Activated CD4-positive, alpha-beta T cell treated with anti-CD3 and anti-CD28 coated beads, Interleukin-2, amount 50 U/mL, for 16 hours (primary cell): ENCODE measurements around the gene DUOXA1.

Experiments
- DNase-seq: peaks from one replicate; pipeline ENCODE4 v3.0.0-alpha.2; 2020

Gene DUOXA1

DNA sequence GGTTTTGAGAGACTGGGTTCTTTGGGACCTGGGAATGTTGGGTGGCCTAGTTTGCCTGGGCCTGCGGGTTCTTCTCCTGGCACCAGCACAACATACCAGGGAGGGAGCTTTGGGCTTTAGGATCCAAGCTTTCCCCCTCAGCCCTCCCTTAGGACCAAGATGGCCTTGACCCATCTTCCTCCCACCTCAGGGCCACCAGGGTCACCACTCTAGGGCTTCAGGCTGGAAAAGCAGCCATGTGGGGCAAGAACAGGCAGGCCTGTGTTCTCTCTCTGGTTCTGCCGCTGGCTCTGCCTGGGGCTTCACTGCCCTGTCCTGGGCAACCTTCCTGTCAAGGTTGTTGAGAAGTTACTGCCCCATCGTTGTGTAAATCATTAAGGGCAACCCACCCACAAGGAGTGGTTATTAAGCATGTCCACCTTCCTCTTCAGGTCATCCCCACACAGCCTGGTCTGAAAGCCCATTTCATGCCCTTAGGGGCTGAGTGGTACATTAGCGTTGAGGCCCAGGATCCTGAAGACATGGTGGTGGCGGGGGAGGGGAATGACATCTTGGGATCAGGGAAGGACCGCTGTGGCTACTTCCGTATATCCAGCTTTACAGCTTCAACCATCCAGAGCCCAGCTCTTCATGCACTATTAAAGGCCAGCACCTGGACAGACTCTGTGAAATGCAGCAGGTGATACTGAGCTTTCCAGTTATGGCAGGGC is 767 bp upstream of the DUOXA1 start:
- no peak for DNase-seq

DNA sequence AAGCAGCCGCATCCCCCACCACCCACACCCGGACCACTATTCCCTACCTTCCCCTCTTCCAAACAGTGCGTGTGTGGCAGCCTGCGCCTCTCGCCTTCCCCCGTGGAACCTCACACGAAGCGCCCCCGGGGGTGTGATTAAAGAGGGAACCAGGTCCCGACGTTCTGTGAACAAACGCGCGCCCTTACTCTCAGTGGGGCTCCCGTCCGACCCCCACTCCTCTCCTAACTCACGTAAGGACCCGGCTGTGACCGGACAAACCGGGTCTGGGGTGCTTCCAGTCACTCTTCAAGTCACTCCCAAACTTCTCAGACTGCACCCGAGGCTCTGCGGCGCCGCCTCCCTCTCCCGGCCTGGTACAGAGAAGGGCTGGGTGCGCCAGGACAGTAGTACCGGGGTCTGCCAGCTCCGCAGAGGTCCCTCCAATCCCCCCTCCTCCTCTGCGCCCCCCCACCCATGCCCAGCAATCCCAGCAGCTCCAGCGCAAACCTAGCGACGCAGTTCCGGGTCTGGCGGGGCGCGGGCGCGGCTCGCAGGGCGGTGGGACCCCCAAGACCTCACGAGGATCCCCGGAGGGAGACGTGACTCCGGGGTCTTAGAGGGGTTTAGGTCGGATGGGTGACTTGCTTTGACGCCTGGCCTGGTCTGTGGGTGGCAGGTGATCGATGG is 574 bp downstream of the DUOXA1 start:
- no peak for DNase-seq

DNA sequence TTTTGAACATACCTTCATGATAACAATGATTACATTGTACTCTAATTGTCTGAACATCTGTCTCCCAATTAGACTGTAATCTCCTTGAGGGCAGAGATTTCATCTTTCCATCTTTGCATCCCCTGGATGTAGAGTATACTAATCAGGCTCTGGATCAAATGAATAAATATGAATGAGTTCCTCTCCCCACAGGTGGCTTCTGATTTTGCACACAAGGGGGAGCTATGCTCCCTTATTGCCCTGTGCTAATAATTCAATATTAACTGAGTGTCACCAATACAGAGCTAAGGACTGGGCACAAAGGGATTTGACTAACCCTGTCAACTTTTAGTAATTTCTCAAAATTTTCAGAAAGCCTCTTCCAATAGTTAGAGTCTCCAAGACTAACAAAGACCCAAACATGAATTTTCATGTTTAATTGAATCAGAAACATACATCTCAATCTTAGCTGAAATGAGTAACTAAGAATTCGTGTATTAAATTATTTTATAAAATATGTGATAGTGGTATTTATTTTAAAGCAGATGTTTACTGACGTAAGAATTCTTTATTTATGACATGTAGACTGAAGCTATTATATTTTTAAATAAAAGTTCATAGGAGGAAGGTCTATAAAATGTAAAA is 3.0 kb downstream of the DUOXA1 start:
- no peak for DNase-seq

DNA sequence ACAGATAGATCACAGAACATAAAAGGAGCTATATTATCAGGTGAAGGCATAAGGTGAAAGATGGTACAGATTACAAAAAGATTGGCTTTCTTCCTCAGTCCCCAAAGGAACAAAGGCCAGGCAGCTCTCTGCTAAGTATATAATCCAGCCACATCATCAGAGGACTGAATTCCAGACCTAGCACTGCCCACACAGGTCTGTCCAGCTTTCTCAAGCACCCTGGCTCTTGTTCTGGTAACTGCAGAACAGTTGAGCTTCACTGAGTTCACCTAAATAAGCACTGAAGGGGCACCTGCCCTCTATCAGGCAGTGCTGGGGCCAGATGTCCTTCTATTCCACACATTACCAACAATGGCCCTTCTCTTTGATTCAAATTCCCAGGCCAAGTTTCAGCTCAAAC is 6.3 kb downstream of the DUOXA1 start:
- DNase-seq: no peak

DNA sequence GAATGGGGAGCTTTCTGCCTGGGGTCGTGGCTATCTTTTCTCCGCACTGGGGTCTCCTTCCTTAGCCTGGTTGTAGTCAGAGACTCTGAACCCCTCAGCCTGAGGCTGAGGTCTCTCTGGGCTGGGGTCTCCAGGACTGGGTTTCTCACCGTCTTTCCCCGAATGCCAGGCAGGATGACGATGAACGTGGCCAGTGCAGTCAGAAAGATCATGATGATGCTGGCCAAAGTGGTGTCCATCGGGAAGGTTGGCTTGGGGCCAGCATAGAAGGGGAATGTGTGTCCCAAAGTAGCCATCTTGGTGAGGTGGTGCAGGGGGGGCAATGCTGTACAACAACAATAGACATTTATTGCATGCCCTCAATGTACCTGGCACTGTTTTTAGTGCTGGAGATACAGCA is 7.0 kb downstream of the DUOXA1 start:
- no peak for DNase-seq

DNA sequence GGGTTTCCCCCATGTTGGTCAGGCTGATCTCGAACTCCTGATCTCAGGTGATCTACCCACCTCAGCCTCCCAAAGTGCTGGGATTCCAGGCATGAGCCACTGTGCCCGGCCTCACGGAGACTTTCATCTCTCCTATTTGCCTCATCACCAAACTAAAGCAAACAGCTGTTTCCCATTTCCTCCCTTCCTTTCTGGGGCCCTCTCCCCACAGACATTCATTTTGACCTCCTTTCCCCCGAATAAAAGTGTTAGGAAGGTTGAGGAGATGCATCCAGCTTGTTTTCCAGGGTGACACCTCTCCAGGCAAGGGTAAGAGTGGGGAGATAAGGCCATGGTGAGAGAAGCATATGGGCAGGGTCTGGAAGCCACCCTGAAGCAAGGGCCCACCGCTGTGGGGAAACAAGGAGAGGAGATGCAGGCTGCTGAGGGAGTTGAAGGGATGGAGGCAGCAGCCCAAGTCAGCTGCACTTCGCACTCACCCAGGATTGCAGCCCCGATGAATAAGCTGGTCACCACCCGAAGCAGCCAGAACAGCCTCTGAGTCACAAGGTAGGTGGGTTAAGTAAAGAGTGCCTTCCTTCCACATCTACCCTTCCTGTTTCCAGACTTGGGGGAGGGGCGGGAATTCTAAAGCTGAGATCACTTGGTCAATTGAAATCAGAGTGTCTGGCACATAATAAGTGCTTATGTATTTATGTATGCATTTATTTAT is 7.8 kb downstream of the DUOXA1 start:
- no peak for DNase-seq

DNA sequence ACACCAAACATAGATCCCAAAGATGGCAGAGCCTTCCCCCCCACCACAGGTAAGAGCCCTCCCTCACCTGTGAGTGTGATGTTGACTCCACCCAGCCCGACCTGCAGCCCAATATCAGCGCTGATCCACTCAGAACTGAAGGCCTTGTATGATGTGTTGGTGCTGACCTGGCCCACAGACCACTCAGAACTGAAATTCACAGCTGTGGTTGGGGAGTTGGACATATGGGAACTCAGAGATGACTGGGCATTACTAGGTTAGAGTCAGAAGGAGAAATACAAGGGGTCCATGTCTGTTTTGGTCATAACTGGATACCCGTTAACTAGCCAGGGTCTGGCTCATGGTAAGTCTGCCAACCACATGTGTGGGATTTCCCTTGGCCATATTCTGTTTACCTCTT is 8.7 kb downstream of the DUOXA1 start:
- no peak for DNase-seq

DNA sequence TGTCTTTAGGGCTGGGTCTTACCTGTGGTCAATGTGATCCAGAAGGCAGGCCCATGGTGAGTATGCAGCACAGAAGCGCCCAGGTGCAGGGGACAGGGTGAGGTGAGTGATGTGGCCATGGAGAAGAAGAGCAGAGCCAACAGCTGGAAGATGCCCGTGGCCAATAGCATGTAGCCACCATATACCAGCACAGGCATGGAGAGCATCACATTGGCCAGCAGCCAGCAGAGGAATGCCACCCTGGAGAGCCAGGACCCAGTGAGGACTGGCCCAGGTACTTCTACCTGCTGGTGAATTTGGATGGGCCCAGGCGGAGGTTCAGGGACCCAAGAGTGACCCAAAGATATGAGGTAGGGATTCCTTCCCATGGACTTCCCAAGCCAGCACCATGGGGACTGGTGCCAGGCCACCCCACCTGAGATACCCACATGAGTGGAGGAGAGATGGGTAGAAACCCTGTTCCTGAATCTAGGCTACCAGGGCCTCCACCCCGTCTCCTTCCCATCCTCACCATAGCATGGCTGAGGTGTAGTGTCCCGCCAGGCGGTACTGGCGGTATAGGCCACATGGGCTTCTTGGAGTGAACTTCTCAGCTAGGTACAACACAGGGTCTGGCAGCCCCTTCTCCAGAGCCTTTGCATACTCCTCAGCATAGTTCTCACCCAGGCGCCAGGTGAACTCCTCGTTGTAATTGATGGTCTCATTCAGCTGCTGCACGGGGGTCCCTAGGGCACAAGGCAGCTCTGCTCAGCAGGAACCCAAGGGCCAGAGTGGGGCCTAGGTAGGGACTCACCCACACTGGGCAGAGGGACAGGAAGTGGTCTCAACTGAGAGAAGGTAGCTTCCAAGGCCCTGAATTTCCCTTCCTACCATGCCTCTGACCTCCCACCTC is 9.4 kb downstream of the DUOXA1 start:
- no peak for DNase-seq

DNA sequence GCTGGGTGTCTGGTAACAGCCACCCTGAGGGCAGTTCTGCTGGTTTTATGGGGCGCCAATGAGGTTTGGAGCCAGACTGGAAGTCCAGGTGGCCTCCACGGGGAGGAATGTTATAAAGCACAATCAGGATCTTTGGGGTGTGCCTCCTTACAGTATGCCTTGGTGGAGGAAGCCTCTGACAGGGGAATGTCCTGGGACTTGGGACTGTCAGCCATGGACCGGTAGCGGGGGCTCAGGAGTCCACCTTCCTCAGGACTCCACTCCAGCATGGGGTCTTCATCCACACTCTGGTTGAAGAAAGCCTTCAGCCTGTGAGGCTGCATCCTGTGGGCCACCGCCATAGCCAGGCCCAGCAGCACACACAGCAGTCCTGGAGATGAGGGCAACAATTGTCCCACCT is 10.7 kb downstream of the DUOXA1 start:
- DNase-seq: no peak

DNA sequence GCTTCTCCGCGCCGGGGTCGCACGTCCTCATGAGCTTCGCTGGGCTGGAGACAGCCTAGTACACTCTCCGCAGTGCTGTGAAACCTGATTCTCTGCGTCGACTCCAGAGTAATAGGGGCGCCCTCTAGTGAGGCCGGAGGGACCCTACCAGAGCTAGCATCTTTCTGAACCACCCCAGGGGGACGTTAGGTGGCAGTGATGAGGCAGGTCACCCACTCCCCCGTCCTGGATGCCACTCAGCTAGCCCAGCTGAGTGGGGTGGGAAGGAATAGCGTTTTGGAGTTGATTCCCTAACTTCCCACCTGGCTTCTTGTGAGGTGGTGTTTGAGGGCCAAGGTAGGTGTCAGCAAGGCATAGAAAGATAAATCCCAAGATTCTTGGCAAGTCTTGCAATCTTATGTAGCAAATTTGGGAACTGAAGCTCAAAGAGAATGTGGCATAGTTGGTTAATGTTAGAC is 11.5 kb downstream of the DUOXA1 start:
- peak; percentile 90 for DNase-seq

DNA sequence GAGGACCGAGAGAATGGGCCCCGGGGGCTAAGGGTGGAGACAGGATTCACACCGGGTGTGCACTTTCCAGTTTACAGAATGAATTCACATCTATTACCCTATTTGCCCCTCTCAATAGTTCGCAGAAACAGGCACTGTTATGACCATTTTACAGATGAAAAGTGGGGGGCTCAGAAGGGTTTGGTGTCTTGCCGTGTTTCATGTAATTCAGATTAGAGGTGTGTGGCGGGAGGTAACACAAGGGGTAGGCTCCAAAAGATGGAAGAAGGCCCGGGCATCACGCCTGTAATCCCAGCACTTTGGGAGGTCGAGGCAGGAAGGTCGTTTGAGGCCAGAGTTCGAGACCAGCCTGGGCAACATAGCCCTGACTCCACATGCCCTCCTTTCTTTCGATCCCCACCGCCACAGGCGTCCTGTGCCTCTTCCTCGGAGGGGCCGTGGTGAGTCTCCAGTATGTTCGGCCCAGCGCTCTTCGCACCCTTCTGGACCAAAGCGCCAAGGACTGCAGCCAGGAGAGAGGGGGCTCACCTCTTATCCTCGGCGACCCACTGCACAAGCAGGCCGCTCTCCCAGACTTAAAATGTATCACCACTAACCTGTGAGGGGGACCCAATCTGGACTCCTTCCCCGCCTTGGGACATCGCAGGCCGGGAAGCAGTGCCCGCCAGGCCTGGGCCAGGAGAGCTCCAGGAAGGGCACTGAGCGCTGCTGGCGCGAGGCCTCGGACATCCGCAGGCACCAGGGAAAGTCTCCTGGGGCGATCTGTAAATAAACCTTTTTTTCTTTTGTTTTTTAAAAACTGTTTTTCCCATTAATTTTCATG is 12.2 kb downstream of the DUOXA1 start:
- no peak for DNase-seq

DNA sequence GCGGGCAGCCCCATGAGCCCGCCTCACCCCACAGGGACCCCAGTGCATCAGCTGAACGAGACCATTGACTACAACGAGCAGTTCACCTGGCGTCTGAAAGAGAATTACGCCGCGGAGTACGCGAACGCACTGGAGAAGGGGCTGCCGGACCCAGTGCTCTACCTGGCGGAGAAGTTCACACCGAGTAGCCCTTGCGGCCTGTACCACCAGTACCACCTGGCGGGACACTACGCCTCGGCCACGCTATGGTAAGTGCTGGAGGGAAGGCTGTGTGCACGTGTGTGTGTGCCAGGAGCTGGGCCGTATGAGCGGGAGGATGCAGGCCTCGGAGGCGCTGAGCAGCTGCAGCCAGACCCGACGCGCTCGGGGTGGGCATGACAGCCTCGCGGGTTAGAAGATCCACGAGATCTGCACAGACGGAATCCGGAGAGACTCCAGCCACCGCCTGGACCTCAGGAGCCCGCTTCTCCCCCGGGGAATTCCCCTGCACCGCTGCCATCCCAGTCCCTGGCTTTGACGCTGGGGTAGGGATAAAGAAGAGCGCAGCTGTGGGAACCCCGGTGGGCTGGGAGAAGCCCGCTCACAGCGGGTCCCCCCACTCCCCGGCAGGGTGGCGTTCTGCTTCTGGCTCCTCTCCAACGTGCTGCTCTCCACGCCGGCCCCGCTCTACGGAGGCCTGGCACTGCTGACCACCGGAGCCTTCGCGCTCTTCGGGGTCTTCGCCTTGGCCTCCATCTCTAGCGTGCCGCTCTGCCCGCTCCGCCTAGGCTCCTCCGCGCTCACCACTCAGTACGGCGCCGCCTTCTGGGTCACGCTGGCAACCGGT is 13.0 kb downstream of the DUOXA1 start:
- no peak for DNase-seq

DNA sequence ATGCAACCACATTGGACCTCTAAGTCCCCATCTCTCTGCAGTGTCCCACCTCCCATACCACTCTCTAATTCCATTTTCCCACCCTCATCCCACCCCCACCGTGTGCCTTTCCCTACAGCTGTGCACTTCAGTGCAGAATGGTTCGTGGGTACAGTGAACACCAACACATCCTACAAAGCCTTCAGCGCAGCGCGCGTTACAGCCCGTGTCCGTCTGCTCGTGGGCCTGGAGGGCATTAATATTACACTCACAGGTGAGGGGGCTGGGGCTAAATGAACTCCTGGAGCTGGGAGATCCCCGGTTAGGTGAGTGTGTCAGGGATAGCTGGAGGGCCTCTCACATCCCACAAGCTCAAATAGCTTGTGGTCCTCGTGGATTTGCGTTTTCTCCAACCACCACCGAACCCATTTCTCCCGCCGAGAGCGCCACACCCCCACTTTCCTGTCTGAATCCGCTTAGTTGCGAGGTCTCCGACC is 13.6 kb downstream of the DUOXA1 start:
- no peak for DNase-seq

DNA sequence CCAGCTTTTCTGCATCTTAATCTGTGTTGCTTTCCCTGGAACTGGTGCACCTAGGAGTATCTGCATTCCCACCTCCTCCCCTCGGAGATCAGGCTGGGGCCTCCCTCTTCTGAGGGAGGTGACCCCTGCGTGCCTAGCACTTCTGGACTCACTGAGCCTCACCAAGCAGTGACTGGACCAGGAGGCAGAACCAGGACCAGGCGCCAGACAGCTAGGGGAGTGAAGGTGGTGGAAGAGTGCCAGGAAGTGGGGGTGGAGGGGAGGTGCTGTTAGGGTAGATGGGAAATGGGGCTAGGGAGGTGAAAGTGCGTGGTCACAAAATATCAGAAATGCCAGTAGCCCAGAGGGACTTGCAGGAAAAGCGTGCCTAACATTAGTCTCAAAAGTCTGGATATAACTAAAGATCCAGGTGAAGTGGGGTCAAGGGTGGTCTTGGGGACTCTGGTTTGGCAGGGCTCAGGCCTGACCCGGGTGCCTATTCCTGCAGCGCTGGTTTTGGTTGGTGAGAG is 14.3 kb downstream of the DUOXA1 start:
- DNase-seq: no peak

DNA sequence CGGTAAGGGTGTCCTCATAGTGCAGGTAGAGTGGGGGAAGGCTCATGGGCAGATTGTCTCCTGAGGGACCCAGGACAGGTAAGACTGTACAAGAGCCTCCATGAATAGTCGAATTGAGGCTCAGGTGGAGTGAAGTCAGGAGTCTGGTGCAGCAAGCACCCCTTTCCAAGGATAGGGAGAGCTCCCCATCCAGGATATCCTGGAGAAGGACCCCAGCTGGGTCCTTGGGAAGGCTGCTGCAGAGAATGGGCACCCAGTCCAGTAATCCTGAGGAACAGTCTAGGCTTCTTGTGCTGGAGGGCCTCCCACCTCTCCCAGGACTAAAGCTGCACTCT is 15.0 kb downstream of the DUOXA1 start:
- DNase-seq: no peak

DNA sequence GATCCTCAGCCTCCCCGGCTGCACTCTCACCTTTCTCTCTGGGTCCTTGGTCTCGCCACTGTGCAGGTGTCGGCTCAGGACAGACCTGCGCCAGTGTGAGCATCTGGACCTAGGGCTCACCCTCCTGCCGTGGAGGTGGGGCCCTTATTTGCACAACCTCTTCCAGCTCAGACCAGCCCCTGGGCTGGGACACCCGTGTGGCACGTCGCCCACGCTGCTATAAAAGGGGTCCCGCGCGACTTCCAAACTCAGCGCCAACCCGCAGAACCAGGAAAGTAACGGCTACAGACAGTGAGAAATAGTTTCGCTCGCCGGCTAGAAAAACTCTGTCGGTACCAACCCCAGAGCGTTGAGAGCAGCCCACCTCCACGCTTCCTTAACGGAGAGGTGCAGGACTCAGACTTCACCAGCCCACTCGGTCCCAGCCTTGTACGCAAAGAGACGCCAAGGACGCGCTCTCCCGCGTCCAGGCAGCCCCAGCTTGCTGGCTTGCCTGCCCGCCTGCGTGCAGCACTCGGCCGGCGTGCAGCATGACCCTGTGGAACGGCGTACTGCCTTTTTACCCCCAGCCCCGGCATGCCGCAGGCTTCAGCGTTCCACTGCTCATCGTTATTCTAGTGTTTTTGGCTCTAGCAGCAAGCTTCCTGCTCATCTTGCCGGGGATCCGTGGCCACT is 15.5 kb downstream of the DUOXA1 start, which contains the start of the genes DUOX2 and DUOXA2:
Gene DUOX2, minus strand, starts transcription at position 97 of the 675 bp plus-strand sequence. CDS start 761 bp downstream, outside the sequence.
Gene DUOXA2, plus strand, starts transcription at position 251 of the 675 bp plus-strand sequence. Its CDS starts 280 bp downstream, at position 531.
- no peak for DNase-seq

DNA sequence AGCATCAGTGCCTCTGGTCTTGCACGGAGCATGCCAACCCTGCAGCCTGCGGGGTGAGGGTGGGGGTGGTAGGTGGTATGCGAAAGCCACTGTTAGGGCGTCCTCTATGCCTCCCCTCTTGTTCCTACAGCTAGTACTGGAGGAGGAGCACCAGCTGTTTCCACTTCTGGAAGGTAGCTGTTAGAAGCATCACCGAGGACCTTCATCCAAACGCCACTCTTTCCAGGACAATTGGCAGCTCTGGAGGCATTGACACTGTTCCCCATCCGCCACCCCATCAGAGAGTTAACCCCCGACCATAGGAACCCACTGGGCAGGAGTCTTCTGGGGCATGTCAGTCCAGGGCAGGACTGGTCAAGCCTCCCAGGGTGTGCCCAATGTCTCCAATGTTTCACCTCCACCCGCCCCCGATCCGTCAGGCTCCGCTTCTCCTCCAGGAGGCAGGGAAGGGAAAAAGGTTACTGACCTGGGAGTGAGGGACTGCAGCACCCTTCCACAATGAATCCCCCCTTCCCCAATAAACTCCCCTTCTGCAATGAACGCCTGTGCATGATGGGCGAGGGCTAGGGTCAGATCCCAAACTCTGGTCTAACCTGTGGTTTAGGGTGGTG is 16.2 kb downstream of the DUOXA1 start:
- DNase-seq: no peak

DNA sequence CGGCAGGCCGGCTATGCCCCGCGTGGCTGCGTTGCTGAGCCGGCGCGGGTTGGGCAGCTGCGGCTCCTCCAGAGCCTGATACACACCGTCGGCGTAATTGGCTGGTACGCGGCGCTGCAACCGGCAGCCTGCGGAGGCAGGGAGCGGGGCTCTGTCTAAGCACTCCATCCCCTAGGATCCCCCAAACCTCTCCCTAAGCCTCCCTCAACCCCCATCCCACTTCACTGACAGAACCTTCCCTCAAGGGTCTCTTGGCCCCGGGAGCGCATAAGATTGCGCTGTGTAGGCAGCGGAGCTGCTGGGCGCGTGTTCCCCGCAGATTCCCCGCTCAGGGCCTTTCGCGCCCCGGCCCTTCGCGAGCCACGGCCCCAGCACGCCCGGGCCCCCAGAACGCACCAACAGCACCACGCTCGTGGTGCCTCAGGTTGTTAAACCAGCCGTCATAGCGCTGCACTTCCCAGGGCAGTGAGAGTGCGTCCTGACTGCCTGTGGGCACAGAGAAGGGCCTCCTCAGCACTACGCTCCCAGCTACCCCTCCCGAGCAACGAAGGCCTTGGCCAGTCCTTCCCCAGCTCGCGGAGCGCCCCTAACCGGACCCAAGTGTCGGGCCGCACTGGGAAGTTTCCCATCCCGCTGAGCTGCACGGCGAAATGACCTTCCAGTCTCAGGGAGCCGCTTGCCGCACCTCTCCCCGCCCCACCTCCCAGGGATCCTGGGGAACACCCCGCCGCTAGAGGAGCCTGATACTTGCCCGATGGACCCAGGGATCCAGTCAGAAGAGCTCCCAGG is 16.9 kb downstream of the DUOXA1 start:
- DNase-seq: no peak
